ENCODE results near the gene KSR2.

KSR2 gene

GRCh38 chr12:117580718-117581062 lies 388.1 kb downstream of the KSR2 start:
- Histone ChIP-seq H3K4me1 (no peaks in the 10 kb centered on the region), H3K9me3 (ENCODE audit: control insufficient read depth, low read length) (no peaks in the 10 kb centered on the region), H3K79me2 (no peaks in the 10 kb centered on the region), H3K4me2 (ENCODE audit: low read length) (no peak overlapping the region), H3K9ac (no peak overlapping the region), H2AFZ (no peak overlapping the region), H3K27ac (no peak overlapping the region), H3K4me3 (ENCODE audit: low read depth, low read length) (no peak overlapping the region), H3K36me3 (ENCODE audit: control insufficient read depth, insufficient read depth, low read length) (no peaks in the 10 kb centered on the region), H3K27me3 (ENCODE audit: control insufficient read depth, insufficient read depth, low read length) (no peaks in the 10 kb centered on the region)
- TF ChIP-seq, protein P1, sequence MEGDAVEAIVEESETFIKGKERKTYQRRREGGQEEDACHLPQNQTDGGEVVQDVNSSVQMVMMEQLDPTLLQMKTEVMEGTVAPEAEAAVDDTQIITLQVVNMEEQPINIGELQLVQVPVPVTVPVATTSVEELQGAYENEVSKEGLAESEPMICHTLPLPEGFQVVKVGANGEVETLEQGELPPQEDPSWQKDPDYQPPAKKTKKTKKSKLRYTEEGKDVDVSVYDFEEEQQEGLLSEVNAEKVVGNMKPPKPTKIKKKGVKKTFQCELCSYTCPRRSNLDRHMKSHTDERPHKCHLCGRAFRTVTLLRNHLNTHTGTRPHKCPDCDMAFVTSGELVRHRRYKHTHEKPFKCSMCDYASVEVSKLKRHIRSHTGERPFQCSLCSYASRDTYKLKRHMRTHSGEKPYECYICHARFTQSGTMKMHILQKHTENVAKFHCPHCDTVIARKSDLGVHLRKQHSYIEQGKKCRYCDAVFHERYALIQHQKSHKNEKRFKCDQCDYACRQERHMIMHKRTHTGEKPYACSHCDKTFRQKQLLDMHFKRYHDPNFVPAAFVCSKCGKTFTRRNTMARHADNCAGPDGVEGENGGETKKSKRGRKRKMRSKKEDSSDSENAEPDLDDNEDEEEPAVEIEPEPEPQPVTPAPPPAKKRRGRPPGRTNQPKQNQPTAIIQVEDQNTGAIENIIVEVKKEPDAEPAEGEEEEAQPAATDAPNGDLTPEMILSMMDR (IDR thresholded peaks at IDR 0.05): no peak

DNA sequence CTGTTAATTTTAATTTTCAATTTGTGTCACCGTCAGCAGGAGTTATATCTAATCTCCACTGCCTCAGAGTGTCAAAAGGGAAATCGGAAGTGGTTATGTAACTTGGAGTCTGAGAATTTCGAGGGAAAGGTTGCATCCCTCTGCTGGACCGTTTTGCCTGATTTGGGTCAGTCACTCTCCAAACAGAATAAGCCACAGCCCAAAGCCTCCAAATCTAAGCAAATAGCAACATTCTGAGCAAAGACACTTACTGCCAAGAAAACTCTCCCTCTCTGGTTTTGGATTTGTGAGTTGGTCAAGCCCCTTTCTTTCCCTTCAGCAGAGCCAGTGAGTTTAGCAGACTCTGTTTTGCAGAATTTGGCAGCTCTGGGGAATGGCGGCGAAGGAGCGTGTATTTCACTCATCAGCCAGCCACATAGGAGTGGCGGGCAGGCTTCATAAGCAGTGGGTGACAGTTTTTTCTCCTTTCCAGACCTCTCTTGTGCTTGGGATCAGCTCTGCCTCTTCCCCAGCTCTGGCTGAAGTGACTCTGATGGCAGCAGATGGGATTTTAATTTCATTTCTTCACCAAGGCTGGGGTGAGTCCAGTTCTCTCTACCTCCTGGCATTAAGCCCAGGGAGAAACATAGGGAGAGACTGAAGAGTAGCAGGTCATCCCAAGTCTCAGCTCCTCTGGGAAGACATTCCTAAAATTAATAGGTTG lies 388.6 kb downstream of the KSR2 start:
- Histone ChIP-seq H3K9me3 (ENCODE audit: control insufficient read depth, low read length) (no peaks in the 10 kb centered on the region), H3K4me2 (ENCODE audit: low read length) (no peak overlapping the region), H3K9ac (no peak overlapping the region), H3K27me3 (ENCODE audit: control insufficient read depth, insufficient read depth, low read length) (no peaks in the 10 kb centered on the region), H2AFZ (no peak overlapping the region), H3K4me3 (ENCODE audit: low read depth, low read length) (no peak overlapping the region), H3K27ac (no peak overlapping the region), H3K4me1 (no peaks in the 10 kb centered on the region), H3K79me2 (no peaks in the 10 kb centered on the region), H3K36me3 (ENCODE audit: control insufficient read depth, insufficient read depth, low read length) (no peaks in the 10 kb centered on the region)
- TF ChIP-seq, protein P1 (IDR thresholded peaks at IDR 0.05): no peak

DNA sequence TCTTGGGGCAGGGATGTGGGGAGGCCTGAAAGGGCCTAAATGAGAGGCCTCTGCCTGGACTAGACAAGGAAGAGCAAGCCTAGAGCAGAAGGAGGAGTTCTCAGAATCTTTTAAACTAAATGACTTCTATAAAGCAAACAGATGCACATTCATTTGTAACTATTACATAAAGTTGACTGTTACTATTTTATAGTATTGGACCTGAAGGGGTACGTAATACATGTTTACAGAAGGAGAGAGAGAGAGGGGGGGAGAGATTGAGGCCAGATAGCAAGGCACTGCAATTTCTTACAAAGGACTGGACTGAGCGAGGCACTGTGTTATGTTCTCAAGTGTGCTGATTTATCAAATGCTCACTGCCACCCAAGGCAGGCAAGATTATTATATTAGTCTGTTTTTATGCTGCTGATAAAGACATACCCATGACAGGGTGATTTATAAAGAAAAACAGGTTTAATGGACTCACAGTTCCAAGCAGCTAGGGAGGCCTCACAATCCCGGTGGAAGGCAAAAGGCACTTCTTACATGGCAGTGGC lies 391.6 kb downstream of the KSR2 start:
- Histone ChIP-seq H3K4me3 (ENCODE audit: low read depth, low read length) (no peak overlapping the region), H3K79me2 (no peaks in the 10 kb centered on the region), H3K36me3 (ENCODE audit: control insufficient read depth, insufficient read depth, low read length) (no peaks in the 10 kb centered on the region), H3K27me3 (ENCODE audit: control insufficient read depth, insufficient read depth, low read length) (no peaks in the 10 kb centered on the region), H3K27ac (no peak overlapping the region), H3K9ac (no peak overlapping the region), H2AFZ (no peak overlapping the region), H3K4me1 (no peaks in the 10 kb centered on the region), H3K9me3 (ENCODE audit: control insufficient read depth, low read length) (no peaks in the 10 kb centered on the region), H3K4me2 (ENCODE audit: low read length) (no peak overlapping the region)
- TF ChIP-seq, protein P1 (IDR thresholded peaks at IDR 0.05): no peak

- H3K27ac ChIP-seq: no peak overlapping the region
- H3K79me2 ChIP-seq: no peaks in the 10 kb centered on the region
- H3K4me2 ChIP-seq (ENCODE audit: low read length): no peak overlapping the region
- H3K9ac ChIP-seq: no peak overlapping the region
- H3K9me3 ChIP-seq (ENCODE audit: control insufficient read depth, low read length): no peaks in the 10 kb centered on the region
- no peaks in the 10 kb centered on the region for H3K27me3 ChIP-seq (ENCODE audit: control insufficient read depth, insufficient read depth, low read length)
- no peaks in the 10 kb centered on the region for H3K36me3 ChIP-seq (ENCODE audit: control insufficient read depth, insufficient read depth, low read length)
- H3K4me1 ChIP-seq: no peaks in the 10 kb centered on the region
- TF ChIP-seq, protein P1 (IDR thresholded peaks at IDR 0.05): no peak
- H2AFZ ChIP-seq: no peak overlapping the region
- no peak overlapping the region for H3K4me3 ChIP-seq (ENCODE audit: low read depth, low read length)
Observed at GRCh38 chr12:117576053-117576452, 392.7 kb downstream of the KSR2 start.

DNA sequence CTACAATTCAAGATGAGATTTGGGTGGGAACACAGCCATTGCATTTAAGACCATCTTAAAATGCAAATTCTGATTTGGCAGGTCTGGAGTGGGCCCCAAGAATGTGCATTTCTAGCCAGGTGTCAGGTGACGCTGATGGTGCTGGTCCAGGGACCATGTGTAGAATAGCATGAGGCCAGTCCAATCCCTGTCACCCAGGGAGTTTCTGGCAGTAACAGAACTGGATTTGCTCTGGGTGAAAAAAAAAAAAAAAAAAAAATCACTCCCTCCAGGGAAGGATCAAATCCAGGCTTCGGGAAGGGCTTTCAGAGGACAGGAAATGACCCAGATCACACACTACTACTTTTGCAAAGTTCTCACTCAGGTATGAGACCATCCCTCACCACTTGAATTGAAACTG lies 394.1 kb downstream of the KSR2 start:
- no peak overlapping the region for H3K4me3 ChIP-seq (ENCODE audit: low read depth, low read length)
- no peaks in the 10 kb centered on the region for H3K36me3 ChIP-seq (ENCODE audit: control insufficient read depth, insufficient read depth, low read length)
- no peak overlapping the region for H3K9ac ChIP-seq
- H3K4me2 ChIP-seq (ENCODE audit: low read length): no peak overlapping the region
- H3K79me2 ChIP-seq: no peaks in the 10 kb centered on the region
- H2AFZ ChIP-seq: no peak overlapping the region
- H3K27me3 ChIP-seq (ENCODE audit: control insufficient read depth, insufficient read depth, low read length): no peaks in the 10 kb centered on the region
- H3K9me3 ChIP-seq (ENCODE audit: control insufficient read depth, low read length): no peaks in the 10 kb centered on the region
- TF ChIP-seq, protein P1 (IDR thresholded peaks at IDR 0.05): no peak
- no peak overlapping the region for H3K27ac ChIP-seq
- no peaks in the 10 kb centered on the region for H3K4me1 ChIP-seq

Measured in parathyroid adenoma (tissue), 2 donors.